Measurements from ENCODE around the gene GMPPB.

DNA sequence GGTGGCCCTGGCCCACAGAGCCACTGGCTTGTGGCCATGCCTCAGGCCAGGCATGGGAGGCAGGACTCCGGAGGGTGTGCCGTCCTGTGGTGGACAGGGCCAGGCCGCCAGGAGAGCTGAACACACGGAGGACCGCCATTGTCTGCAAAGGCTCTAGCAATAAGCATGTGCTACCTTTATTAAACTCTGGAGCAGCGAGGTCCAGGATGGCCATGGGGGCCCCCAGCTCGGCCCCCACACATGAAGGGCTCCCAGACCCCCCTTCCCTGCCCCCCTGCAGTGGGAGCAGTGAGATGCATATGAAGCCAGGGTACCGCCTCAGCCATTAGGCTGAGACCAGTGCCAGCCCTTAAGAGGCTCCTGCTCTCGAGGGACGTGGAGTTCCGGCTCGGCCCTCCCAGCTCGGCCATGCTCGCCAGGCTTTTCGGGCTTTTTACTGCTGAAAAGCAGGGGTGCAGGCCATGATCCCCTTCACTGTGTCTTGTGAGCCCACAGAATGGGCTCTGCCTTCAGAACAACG lies 7.0 kb downstream of the GMPPB start:
- TF ChIP-seq CREB1 (IDR thresholded peaks at IDR 0.05; ENCODE audit: low read depth) (no peak), RAD21 (IDR thresholded peaks at IDR 0.05; ENCODE audit: low read depth) (no peak), NFIC (IDR thresholded peaks at IDR 0.05) (no peak), EP300 (IDR thresholded peaks at IDR 0.05; ENCODE audit: borderline replicate concordance) (no peak), TAF1 (IDR thresholded peaks at IDR 0.05; ENCODE audit: low read depth) (no peak)
- TF ChIP-seq, protein P1, sequence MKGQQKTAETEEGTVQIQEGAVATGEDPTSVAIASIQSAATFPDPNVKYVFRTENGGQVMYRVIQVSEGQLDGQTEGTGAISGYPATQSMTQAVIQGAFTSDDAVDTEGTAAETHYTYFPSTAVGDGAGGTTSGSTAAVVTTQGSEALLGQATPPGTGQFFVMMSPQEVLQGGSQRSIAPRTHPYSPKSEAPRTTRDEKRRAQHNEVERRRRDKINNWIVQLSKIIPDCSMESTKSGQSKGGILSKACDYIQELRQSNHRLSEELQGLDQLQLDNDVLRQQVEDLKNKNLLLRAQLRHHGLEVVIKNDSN (IDR thresholded peaks at IDR 0.05), result no peak
- TF ChIP-seq, protein P2, sequence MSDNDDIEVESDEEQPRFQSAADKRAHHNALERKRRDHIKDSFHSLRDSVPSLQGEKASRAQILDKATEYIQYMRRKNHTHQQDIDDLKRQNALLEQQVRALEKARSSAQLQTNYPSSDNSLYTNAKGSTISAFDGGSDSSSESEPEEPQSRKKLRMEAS (IDR thresholded peaks at IDR 0.05), result no peak

Data from Ishikawa (cell line).